Parathyroid adenoma (tissue), 2 donors: Measurements from ENCODE around the gene TUT4.
A peak's percentile ranks its signal among the peaks of the same experiment; 100 is the strongest.

Experiments used
- H2AFZ ChIP-seq: fragments of 300-600 bp; sonication (generic); one replicate; pipeline ENCODE4 v1.7.0; 2017; ENCODE audit warnings: antibody characterized with exemption, mild to moderate bottlenecking
- H3K27ac ChIP-seq: fragments of 300-600 bp; sonication (generic); one replicate; pipeline ENCODE4 v1.7.0; 2017
- H3K27me3 ChIP-seq: fragments of 300-600 bp; sonication (generic); one replicate; pipeline ENCODE4 v1.7.0; 2017; ENCODE audit warnings: low read length; ENCODE audit not compliant: control insufficient read depth, insufficient read depth
- H3K36me3 ChIP-seq: fragments of 300-600 bp; sonication (generic); one replicate; pipeline ENCODE4 v1.7.0; 2017; ENCODE audit warnings: low read length; ENCODE audit not compliant: control insufficient read depth, insufficient read depth
- H3K4me1 ChIP-seq: fragments of 300-600 bp; sonication (generic); one replicate; pipeline ENCODE4 v1.7.0; 2017; ENCODE audit warnings: control low read depth
- H3K4me2 ChIP-seq: fragments of 300-600 bp; sonication (generic); one replicate; pipeline ENCODE4 v1.7.0; 2017; ENCODE audit warnings: low read length
- H3K4me3 ChIP-seq: fragments of 300-600 bp; sonication (generic); one replicate; pipeline ENCODE4 v1.7.0; 2017; ENCODE audit warnings: low read depth, low read length
- H3K79me2 ChIP-seq: fragments of 300-600 bp; sonication (generic); one replicate; pipeline ENCODE4 v1.7.0; 2017; ENCODE audit warnings: control low read depth
- H3K9ac ChIP-seq: fragments of 300-600 bp; sonication (generic); one replicate; pipeline ENCODE4 v1.7.0; 2017; ENCODE audit warnings: mild to moderate bottlenecking
- H3K9me3 ChIP-seq: fragments of 300-600 bp; sonication (generic); one replicate; pipeline ENCODE4 v1.7.0; 2017; ENCODE audit warnings: low read length; ENCODE audit not compliant: control insufficient read depth
- TF ChIP-seq, protein P1 (sequence below): fragments of 300-600 bp; sonication (generic); IDR thresholded peaks from one replicate; pipeline ENCODE4 v1.7.0; 2017; ENCODE audit warnings: antibody characterized with exemption, mild to moderate bottlenecking
- donor health status: primary hyperparathyroidism.

The TUT4 gene

DNA sequence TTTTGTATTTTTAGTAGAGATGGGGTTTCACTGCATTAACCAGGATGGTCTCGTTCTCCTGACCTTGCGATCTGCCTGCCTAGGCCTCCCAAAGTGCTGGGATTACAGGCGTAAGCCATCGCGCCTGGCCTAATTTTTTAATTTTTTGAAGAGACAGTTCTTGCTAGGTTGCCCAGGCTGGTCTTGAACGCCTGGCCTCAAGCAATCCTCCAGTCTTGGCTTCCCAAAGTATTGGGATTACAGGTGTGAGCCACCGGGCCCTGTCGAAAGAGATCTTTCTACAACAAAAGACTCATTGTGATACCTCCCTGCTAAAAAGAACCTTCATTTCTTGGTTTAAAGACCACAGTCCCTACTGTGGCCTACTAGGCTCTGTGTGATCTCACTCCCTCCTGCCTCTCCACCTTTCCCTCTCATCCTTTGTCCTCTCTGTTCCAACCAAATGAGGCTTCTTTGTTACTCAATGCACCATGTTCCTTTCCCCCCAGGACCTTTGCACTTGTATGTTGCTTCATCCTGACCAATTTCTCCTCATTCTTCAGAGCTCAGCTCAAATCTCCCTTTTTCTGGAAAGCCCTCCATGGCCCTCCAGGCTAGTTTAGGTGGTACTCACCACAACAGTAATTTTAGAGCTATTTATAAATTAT, 47.8 kb upstream of the TUT4 start:
- Histone ChIP-seq H3K4me1 (no peaks in the 10 kb centered on the region), H3K27me3 (no peaks in the 10 kb centered on the region), H3K9ac (no peak overlapping the region), H3K9me3 (no peaks in the 10 kb centered on the region), H3K4me3 (no peak overlapping the region), H2AFZ (peak overlapping the region; percentile 84), H3K27ac (no peak overlapping the region), H3K36me3 (no peaks in the 10 kb centered on the region), H3K4me2 (no peak overlapping the region), H3K79me2 (no peaks in the 10 kb centered on the region)
- TF ChIP-seq, protein P1, sequence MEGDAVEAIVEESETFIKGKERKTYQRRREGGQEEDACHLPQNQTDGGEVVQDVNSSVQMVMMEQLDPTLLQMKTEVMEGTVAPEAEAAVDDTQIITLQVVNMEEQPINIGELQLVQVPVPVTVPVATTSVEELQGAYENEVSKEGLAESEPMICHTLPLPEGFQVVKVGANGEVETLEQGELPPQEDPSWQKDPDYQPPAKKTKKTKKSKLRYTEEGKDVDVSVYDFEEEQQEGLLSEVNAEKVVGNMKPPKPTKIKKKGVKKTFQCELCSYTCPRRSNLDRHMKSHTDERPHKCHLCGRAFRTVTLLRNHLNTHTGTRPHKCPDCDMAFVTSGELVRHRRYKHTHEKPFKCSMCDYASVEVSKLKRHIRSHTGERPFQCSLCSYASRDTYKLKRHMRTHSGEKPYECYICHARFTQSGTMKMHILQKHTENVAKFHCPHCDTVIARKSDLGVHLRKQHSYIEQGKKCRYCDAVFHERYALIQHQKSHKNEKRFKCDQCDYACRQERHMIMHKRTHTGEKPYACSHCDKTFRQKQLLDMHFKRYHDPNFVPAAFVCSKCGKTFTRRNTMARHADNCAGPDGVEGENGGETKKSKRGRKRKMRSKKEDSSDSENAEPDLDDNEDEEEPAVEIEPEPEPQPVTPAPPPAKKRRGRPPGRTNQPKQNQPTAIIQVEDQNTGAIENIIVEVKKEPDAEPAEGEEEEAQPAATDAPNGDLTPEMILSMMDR, result no peak

DNA sequence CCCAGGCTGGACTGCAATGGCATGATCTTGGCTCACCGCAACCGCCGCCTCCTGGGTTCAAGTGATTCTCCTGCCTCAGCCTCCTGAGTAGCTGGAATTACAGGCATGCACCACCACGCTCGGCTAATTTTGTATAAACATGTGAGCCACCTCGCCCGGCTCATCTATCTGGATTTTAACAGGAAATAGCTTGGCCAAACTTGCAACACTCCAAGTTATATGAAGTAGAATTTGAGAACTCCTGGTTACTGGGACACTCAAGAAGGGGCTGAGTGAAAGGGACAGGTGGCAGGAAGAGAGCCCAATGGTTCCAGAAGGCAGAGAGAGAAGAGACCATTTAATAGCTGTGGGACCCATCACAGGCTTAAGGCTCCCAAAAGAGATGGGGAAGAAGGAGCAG, 46.3 kb upstream of the TUT4 start:
- TF ChIP-seq, protein P1, result no peak
- H3K27ac ChIP-seq, result no peak overlapping the region
- no peak overlapping the region for H3K9ac ChIP-seq
- no peaks in the 10 kb centered on the region for H3K4me1 ChIP-seq
- no peaks in the 10 kb centered on the region for H3K79me2 ChIP-seq
- no peak overlapping the region for H3K4me3 ChIP-seq
- H2AFZ ChIP-seq, result no peak overlapping the region
- H3K4me2 ChIP-seq, result no peak overlapping the region
- H3K36me3 ChIP-seq, result no peaks in the 10 kb centered on the region
- no peaks in the 10 kb centered on the region for H3K27me3 ChIP-seq
- no peaks in the 10 kb centered on the region for H3K9me3 ChIP-seq

DNA sequence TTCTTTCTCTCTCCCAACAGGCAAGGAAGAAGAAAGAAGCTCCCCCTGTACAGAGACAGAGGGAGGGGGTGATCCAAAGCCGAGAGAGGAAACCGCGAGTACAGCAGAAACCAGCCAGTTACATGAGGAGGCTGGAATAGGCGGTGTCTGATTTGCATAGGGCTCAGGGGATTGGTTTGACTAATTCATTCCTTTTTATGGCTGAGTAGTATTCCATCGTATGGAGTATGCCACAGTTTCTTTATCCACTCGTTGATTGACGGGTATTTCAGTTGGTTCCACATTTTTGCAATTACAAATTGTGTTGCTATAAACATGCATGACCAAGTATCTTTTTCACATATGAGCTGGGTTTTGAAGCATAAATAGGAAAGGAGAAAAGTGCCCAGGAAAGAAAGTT, 45.8 kb upstream of the TUT4 start:
- Histone ChIP-seq H3K4me2 (no peak overlapping the region), H3K36me3 (no peaks in the 10 kb centered on the region), H3K4me1 (no peaks in the 10 kb centered on the region), H3K27ac (no peak overlapping the region), H2AFZ (no peak overlapping the region), H3K9me3 (no peaks in the 10 kb centered on the region), H3K9ac (no peak overlapping the region), H3K27me3 (no peaks in the 10 kb centered on the region), H3K79me2 (no peaks in the 10 kb centered on the region), H3K4me3 (no peak overlapping the region)
- TF ChIP-seq, protein P1, result no peak

DNA sequence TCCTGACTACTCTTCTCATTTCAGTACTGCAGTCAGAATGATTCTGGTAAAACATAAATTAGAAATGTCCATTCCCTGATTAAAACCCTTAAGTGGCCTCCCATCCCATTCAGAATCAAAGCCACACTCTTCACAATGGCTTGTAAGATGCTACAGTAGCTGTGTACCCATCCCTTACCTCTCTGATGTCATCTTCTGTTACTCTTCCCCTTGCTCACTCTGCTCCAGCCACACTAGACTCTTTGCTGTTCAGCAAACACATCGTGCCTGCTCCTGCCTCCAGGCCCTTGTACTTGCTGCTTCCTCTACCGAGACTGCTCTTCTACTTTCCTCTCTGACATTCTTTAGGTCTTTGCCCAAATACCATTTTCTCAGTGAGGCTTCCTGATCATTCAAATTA, 45.0 kb upstream of the TUT4 start:
- TF ChIP-seq, protein P1, result no peak
- H3K27ac ChIP-seq, result no peak overlapping the region
- no peaks in the 10 kb centered on the region for H3K79me2 ChIP-seq
- H3K4me1 ChIP-seq, result no peaks in the 10 kb centered on the region
- no peaks in the 10 kb centered on the region for H3K27me3 ChIP-seq
- H3K9me3 ChIP-seq, result no peaks in the 10 kb centered on the region
- H3K4me3 ChIP-seq, result no peak overlapping the region
- H3K36me3 ChIP-seq, result no peaks in the 10 kb centered on the region
- no peak overlapping the region for H2AFZ ChIP-seq
- H3K9ac ChIP-seq, result no peak overlapping the region
- no peak overlapping the region for H3K4me2 ChIP-seq

DNA sequence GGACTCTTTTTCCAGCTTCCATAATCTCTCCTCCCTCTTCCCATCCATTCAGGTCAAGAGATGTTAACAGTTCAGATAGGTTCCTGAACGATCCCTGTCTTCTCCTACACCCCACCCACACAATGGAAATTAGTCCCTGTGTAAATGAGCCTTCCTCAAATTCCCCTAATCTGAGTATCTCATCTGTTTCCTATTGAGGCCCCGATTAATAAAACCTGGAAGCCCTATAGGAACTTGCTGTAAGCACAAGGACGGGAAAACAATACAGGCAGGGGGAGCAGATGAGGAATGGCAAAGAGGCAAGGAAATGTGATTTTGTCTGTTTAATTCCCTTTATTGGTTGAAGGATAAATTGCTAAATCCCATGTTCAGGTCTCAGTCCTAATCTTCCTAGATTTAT, 42.2 kb upstream of the TUT4 start:
- Histone ChIP-seq H3K79me2 (no peaks in the 10 kb centered on the region), H3K27ac (no peak overlapping the region), H3K4me3 (no peak overlapping the region), H3K9me3 (no peaks in the 10 kb centered on the region), H3K27me3 (no peaks in the 10 kb centered on the region), H3K9ac (no peak overlapping the region), H3K4me2 (no peak overlapping the region), H3K4me1 (no peaks in the 10 kb centered on the region), H2AFZ (no peak overlapping the region), H3K36me3 (no peaks in the 10 kb centered on the region)
- TF ChIP-seq, protein P1, result no peak
